Measurements from ENCODE around the gene HSDL1.

HSDL1 gene

GRCh38 chr16:84074721-84075120 is 70.3 kb downstream of the HSDL1 start:
- H3K27ac ChIP-seq, result peak overlapping the region; percentile 9; the same call in 1 of the 2 replicates
- CTCF ChIA-PET, result interaction anchor here (0.9 to 1.1 kb wide), 2 partner anchors 9 to 10 kb away, joined by 4 to 5 read pairs; no protein-coding TSS in a partner anchor
- POLR2A ChIA-PET (ENCODE audit: low non-redundant PET), result no interaction called here
- TF ChIP-seq CTCF (conservative IDR thresholded peaks at IDR 0.05; ENCODE audit: low read depth), result no peak
- DNase-seq (ENCODE audit: low spot score), result no peak

Data from RWPE1 (cell line).